HEK293 (cell line): ENCODE data around the gene FOXL2.

ENCODE experiments used
- BCL11A ChIP-seq: fragments of 450-650 bp; formaldehyde crosslinking; IDR thresholded peaks from 2 replicates; pipeline ENCODE4 v1.5.1; 2016; ENCODE audit warnings: low read depth, missing biosample characterization, missing genetic modification characterization
- SALL2 ChIP-seq: fragments of 450-650 bp; formaldehyde crosslinking; IDR thresholded peaks from 2 replicates; pipeline ENCODE4 v1.5.0; 2017; ENCODE audit warnings: missing biosample characterization, mild to moderate bottlenecking, missing genetic modification characterization, borderline replicate concordance
- ZNF274 ChIP-seq, 2 experiments: fragments of 200-500 bp in 1 of 2; fragments of 450-650 bp in 1 of 2; sonication (Bioruptor generic) in 1 of 2; formaldehyde crosslinking in 1 of 2; IDR thresholded peaks; 2 replicates each; pipeline versions ENCODE4 v1.5.1 to v1.6.1; 2014 to 2016; ENCODE audit warnings: borderline replicate concordance in 1 of 2, inconsistent platforms in 1 of 2, low read length in 1 of 2, missing biosample characterization in 1 of 2, missing genetic modification characterization in 1 of 2
- ZNF510 ChIP-seq: fragments of 450-650 bp; formaldehyde crosslinking; IDR thresholded peaks from 2 replicates; pipeline ENCODE4 v1.5.1; 2018; ENCODE audit warnings: mild to moderate bottlenecking, missing genetic modification characterization, missing biosample characterization; ENCODE audit not compliant: insufficient replicate concordance
- ZNF571 ChIP-seq: fragments of 450-650 bp; formaldehyde crosslinking; IDR thresholded peaks from 2 replicates; pipeline ENCODE4 v1.5.0; 2017; ENCODE audit warnings: missing biosample characterization, missing genetic modification characterization
- ZNF76 ChIP-seq: fragments of 450-650 bp; formaldehyde crosslinking; IDR thresholded peaks from 2 replicates; pipeline ENCODE4; 2016; ENCODE audit warnings: low read depth, missing biosample characterization, missing genetic modification characterization, borderline replicate concordance
- TF ChIP-seq, protein P1 (sequence below): fragments of 450-650 bp; formaldehyde crosslinking; IDR thresholded peaks from 2 replicates; pipeline ENCODE4 v1.5.1; 2016; ENCODE audit warnings: missing biosample characterization, missing genetic modification characterization

DNA sequence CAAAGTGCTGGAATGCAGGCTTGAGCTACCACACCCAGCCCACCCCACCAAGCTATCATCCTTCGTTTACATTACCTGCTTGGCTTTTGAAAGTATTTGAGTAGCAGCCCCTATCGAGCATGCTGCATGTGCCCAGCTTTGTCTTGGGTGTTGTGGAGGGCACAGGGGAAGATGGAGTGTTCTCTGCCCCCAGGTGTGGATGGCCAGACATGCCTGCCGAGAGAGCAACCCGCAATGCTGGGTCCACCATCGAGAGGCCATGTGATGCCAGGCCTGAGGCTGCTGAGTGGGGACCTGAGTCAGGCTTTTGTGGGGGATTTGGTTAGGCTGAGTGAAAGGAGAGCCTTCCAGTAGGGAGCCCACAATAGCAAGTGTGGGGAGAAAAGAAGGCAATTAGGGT, 26.0 kb upstream of the FOXL2 start:
- no peak for TF ChIP-seq SALL2 (tag by site-specific recombination)
- TF ChIP-seq, protein P1, sequence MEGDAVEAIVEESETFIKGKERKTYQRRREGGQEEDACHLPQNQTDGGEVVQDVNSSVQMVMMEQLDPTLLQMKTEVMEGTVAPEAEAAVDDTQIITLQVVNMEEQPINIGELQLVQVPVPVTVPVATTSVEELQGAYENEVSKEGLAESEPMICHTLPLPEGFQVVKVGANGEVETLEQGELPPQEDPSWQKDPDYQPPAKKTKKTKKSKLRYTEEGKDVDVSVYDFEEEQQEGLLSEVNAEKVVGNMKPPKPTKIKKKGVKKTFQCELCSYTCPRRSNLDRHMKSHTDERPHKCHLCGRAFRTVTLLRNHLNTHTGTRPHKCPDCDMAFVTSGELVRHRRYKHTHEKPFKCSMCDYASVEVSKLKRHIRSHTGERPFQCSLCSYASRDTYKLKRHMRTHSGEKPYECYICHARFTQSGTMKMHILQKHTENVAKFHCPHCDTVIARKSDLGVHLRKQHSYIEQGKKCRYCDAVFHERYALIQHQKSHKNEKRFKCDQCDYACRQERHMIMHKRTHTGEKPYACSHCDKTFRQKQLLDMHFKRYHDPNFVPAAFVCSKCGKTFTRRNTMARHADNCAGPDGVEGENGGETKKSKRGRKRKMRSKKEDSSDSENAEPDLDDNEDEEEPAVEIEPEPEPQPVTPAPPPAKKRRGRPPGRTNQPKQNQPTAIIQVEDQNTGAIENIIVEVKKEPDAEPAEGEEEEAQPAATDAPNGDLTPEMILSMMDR (tag by site-specific recombination): no peak
- no peak for TF ChIP-seq ZNF571
- no peak for TF ChIP-seq BCL11A
- TF ChIP-seq ZNF76: no peak
- no peak for TF ChIP-seq ZNF274 (IDR thresholded peaks at IDR 0.05; ENCODE audit: low read length)
- TF ChIP-seq ZNF274 (tag by site-specific recombination; IDR thresholded peaks at IDR 0.05; ENCODE audit: borderline replicate concordance): no peak
- no peak for TF ChIP-seq ZNF510
